NCI-H2196 treated with DMSO at 0.1 percent for 48 hours (cell line): ENCODE measurements around the gene MRPL33.
A peak's percentile ranks its signal among the peaks of the same experiment; 100 is the strongest.

ENCODE experiments used
- DNase-seq: peaks from one replicate; lab custom pipeline; 2025; ENCODE audit not compliant: unreplicated experiment; lab: John Stamatoyannopoulos, UW

MRPL33 gene

GRCh38 chr2:27807476-27807875 is 36.0 kb downstream of the MRPL33 start:
- no peak for DNase-seq

- no peak for DNase-seq
Observed at GRCh38 chr2:27808418-27808817, 36.9 kb downstream of the MRPL33 start.

DNA sequence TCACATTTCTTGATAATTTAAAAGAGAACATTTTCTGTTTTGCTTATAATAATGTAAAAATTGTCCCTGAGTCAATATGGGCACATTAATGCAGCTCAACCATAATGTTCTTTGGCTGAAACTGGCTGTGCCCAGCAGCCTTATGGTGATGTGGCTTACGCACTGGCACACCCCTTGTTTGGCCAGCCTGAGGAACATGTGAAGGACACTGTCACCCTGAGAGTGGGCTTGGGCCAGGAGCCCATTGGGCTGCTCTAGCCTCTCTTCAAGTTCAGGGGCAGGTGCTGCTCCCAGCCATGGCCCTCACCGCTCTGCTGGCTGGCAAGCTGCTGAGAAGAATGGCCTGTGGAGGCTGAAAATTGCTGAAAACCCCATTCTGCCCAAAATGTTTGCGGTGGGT is 37.5 kb downstream of the MRPL33 start:
- DNase-seq = no peak

GRCh38 chr2:27809761-27810241 is 38.3 kb downstream of the MRPL33 start:
- no peak for DNase-seq

DNA sequence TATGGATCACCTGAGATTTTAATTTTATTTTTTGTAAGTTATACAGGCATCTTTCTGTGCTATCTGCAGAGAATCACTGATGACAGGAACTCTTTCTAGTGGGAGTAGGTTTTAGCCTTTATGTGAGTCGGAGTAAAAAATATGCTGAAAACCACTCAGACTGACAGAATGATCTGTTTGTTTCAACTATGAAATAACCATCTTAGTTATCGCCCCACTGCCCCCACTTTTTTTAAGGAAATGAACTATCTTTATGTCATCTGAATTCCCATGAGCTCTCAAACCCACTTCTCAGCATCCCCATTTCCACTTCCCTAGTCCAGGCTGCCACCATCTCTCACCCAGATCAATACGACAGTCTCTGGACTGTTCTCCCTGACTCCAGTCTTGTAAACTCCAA is 38.9 kb downstream of the MRPL33 start:
- no peak for DNase-seq

GRCh38 chr2:27811768-27812167 is 40.2 kb downstream of the MRPL33 start:
- DNase-seq = no peak

- no peak for DNase-seq
Observed at GRCh38 chr2:27814758-27815157, 43.2 kb downstream of the MRPL33 start.

DNA sequence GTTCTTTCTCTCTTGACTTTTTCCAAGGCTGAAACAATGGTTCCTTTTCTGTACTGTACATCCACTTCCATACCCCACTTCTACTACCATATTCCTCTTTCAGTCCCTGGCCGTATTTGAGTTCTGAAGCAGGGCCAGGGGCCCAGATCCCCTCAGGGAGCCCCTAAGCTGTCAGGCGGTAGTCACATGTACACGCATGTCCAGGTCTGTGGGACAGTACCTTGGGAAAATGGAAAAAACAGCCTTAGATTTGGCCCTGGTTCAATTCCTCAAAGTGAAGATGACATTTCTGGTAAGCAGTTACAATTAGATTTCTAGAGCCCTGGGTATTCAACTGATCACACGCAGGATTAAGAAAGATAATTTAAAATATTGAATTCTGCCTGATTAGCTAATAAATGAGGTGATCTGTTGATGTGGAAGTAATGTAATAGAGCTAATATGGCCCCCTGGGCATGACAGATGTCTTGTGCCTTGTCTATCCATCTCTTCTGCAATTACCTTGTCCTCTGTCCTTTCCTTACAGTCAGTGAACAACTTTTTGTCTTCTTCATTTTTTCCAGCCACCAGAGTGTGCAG is 44.4 kb downstream of the MRPL33 start:
- no peak for DNase-seq

DNA sequence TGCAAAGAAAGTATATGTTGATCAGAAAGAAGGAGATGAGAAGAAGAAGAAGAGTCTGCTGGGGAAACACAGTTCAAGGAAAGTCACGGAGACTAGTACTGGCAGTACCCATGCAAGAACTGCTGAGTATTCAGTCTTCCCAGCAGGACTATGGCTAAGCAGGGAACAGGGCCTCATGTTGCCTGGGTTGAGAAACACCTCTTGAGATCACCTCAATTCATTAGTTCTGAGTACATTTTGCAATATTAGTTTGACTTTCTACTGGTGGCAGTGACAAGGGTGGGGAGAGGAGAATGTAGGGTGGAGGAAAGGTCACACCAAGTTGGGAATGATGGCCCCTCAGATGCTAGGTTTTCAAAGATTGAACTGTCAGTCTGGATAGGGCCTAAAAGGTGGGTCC is 50.5 kb downstream of the MRPL33 start:
- no peak for DNase-seq

- no peak for DNase-seq
Observed at GRCh38 chr2:27823135-27823534, 51.6 kb downstream of the MRPL33 start.

DNA sequence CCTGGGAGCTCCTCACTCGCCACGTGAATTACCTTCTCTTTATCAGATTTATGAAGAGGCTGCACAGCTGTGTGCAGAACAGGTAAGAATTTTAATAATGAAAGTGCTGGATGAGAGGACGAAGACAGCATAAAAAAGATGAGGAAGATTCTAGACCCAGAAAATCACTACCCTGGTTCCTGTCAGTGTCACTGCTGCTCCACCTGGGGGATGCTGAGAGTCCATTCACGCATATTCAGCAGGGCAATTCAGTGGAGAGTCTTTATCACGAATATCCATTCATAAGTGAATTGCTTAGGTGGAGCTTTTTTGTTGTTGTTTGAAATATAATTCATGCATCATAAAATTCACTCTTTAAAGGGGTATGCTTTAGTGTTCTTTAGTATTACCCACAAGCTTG is 52.0 kb downstream of the MRPL33 start:
- no peak for DNase-seq

- DNase-seq = no peak
Observed at GRCh38 chr2:27824401-27824800, 52.9 kb downstream of the MRPL33 start.

GRCh38 chr2:27828305-27828704 is 56.8 kb downstream of the MRPL33 start:
- DNase-seq = peak; percentile 53
